ENCODE results near the gene SIMC1.

- TF ChIP-seq CTCF (IDR thresholded peaks at IDR 0.05) (no peak), FOSB (CRISPR knock-in tag; IDR thresholded peaks at IDR 0.05) (no peak), BHLHE40 (IDR thresholded peaks at IDR 0.05; ENCODE audit: low read depth, low read length) (no peak), POLR2A (IDR thresholded peaks at IDR 0.05; ENCODE audit: low read length) (no peak), CHD2 (IDR thresholded peaks at IDR 0.05; ENCODE audit: low read length, partially characterized antibody) (no peak), REST (IDR thresholded peaks at IDR 0.05) (no peak), EP300 (IDR thresholded peaks at IDR 0.05) (no peak), JUNB (IDR thresholded peaks at IDR 0.05) (no peak), PHF8 (IDR thresholded peaks at IDR 0.05; ENCODE audit: borderline replicate concordance, low read depth) (no peak), MAZ (IDR thresholded peaks at IDR 0.05; ENCODE audit: borderline replicate concordance, low read depth, low read length) (no peak)
Measured at GRCh38 chr5:176356179-176356566, 117.9 kb downstream of the SIMC1 start.
